GM12878 (cell line): ENCODE results near the gene WNT11. TPM values are rescaled to one million over a fixed set of nuclear protein-coding genes. Genes with fewer than 3 reads are reported as not detected.

ENCODE experiments used
- ATAC-seq: fragments of 200-7000 bp; cut with Tn5 transposase; 3 replicates; pipeline ENCODE4 v1.9.1; 2020; ENCODE audit warnings: mild to moderate bottlenecking, moderate library complexity
- BruUV-seq: library from RNA; stranded (reverse); fragments of 400-500 nt; replicated peaks from 2 replicates; lab custom pipeline; 2021; lab: Mats Ljungman, UMichigan
- CTCF ChIA-PET: fragments of 300-600 bp; sonication (Branson Sonifier 250); formaldehyde crosslinking; extraction: SDS; loops from one replicate; lab custom pipeline; 2021; ENCODE audit warnings: inconsistent platforms; lab: Yijun Ruan, JAX
- POLR2A ChIA-PET: fragments of 350-600 bp; formaldehyde crosslinking; extraction: SDS; loops from one replicate; lab custom pipeline; 2021; ENCODE audit warnings: inconsistent platforms; lab: Charles Lee
- RAD21 ChIA-PET: fragments of 300-600 bp; sonication (Branson Sonifier 250); formaldehyde crosslinking; loops from one replicate; lab custom pipeline; 2023; ENCODE audit warnings: antibody characterized with exemption; ENCODE audit not compliant: unreplicated experiment; lab: Charles Lee
- SMC1A ChIA-PET: fragments of 300-600 bp; sonication (Branson Sonifier 250); formaldehyde crosslinking; loops from one replicate; lab custom pipeline; 2023; ENCODE audit not compliant: unreplicated experiment, uncharacterized antibody; lab: Charles Lee
- DNase-seq: peaks from one replicate; pipeline ENCODE4 v3.0.0-alpha.2; 2011; ENCODE audit warnings: low read depth, low spot score
- FAIRE-seq: peaks from 3 replicates; lab custom pipeline; 2011; peaks lifted over from hg19 to GRCh38; lab: Jason Lieb, UNC
- H2AFZ ChIP-seq: 2 replicates; pipeline ENCODE4 v1.6.0; 2011; ENCODE audit warnings: low read depth, low read length, control low read depth; ENCODE audit not compliant: control insufficient read depth
- H3K27ac ChIP-seq: 2 replicates; pipeline ENCODE4 v1.5.1; 2011; ENCODE audit warnings: control low read depth; ENCODE audit not compliant: control insufficient read depth, insufficient read depth
- H3K27me3 ChIP-seq, 2 experiments: replicated peaks in 1 of 2; 2 replicates each; pipeline versions ENCODE4 v1.6.0 to v1.6.1; 2011; ENCODE audit warnings: low read length in 1 of 2; ENCODE audit not compliant: control insufficient read depth in 2 of 2, insufficient read depth in 2 of 2
- H3K36me3 ChIP-seq, 2 experiments: 2 replicates each; pipeline ENCODE4 v1.5.1; 2011; ENCODE audit warnings: low read length in 1 of 2; ENCODE audit not compliant: control insufficient read depth in 2 of 2, insufficient read depth in 2 of 2
- H3K4me1 ChIP-seq: 2 replicates; pipeline ENCODE4 v1.6.1; 2011; ENCODE audit warnings: mild to moderate bottlenecking, low read length, moderate library complexity, mixed read lengths; ENCODE audit not compliant: control insufficient read depth, insufficient read depth
- H3K4me2 ChIP-seq: 2 replicates; pipeline ENCODE4 v1.6.0; 2011; ENCODE audit warnings: control low read depth; ENCODE audit not compliant: control insufficient read depth, insufficient read depth
- H3K4me3 ChIP-seq: fragments of 200-600 bp; sonication (generic); 2 replicates; pipeline ENCODE4 v1.5.1; 2016
- H3K79me2 ChIP-seq: 2 replicates; pipeline ENCODE4 v1.6.0; 2011; ENCODE audit warnings: low read length; ENCODE audit not compliant: control insufficient read depth, insufficient read depth
- H3K9ac ChIP-seq: 2 replicates; pipeline ENCODE4 v1.8.0; 2011; ENCODE audit warnings: low read length, control low read depth, mixed read lengths; ENCODE audit not compliant: control insufficient read depth, insufficient read depth
- H3K9me3 ChIP-seq: replicated peaks from 3 replicates; pipeline ENCODE4 v1.5.1; 2011; ENCODE audit warnings: mild to moderate bottlenecking, low read length; ENCODE audit not compliant: control insufficient read depth, insufficient read depth
- H4K20me1 ChIP-seq: 2 replicates; pipeline ENCODE4 v1.6.0; 2011; ENCODE audit not compliant: control insufficient read depth, insufficient read depth
- CHD1 ChIP-seq: IDR thresholded peaks from 2 replicates; pipeline ENCODE4 v1.6.1; 2012; ENCODE audit warnings: low read depth, low read length, improper control_type of control experiment
- CREM ChIP-seq: IDR thresholded peaks from 2 replicates; pipeline ENCODE4 v1.6.1; 2014; ENCODE audit warnings: antibody characterized with exemption, low read depth
- EED ChIP-seq: sonication (generic); IDR thresholded peaks from 2 replicates; pipeline ENCODE4 v1.6.1; 2016; ENCODE audit warnings: antibody characterized with exemption, low read depth
- GATAD2B ChIP-seq: fragments of 450-650 bp; conservative IDR thresholded peaks from 2 replicates; pipeline ENCODE4 v1.6.1; 2017; ENCODE audit warnings: low read depth, mild to moderate bottlenecking, moderate library complexity
- MEF2B ChIP-seq: fragments of 450-650 bp; IDR thresholded peaks from 2 replicates; pipeline ENCODE4 v1.6.1; 2018; ENCODE audit warnings: mild to moderate bottlenecking, moderate library complexity; ENCODE audit not compliant: partially characterized antibody, poor library complexity, severe bottlenecking
- POLR2A ChIP-seq: IDR thresholded peaks from 2 replicates; pipeline ENCODE4 v1.6.1; 2011; ENCODE audit warnings: low read depth, mild to moderate bottlenecking, low read length
- RFX5 ChIP-seq: IDR thresholded peaks from 2 replicates; pipeline ENCODE4 v1.6.1; 2011; ENCODE audit warnings: low read depth, low read length, improper control_type of control experiment
- SMAD1 ChIP-seq: fragments of 450-650 bp; IDR thresholded peaks from 2 replicates; pipeline ENCODE4 v1.6.1; 2018; ENCODE audit warnings: mild to moderate bottlenecking, low read depth; ENCODE audit not compliant: partially characterized antibody
- STAT1 ChIP-seq: fragments of 450-650 bp; conservative IDR thresholded peaks from 2 replicates; pipeline ENCODE4 v1.6.1; 2014; ENCODE audit warnings: antibody characterized with exemption, mild to moderate bottlenecking
- SUZ12 ChIP-seq: fragments of 200-600 bp; sonication (generic); IDR thresholded peaks from one replicate; pipeline ENCODE4 v1.6.1; 2018; ENCODE audit warnings: antibody characterized with exemption, mild to moderate bottlenecking; ENCODE audit not compliant: unreplicated experiment
- TCF12 ChIP-seq: IDR thresholded peaks from 2 replicates; pipeline ENCODE4 v1.6.1; 2011; ENCODE audit warnings: low read depth, mild to moderate bottlenecking, low read length
- ZNF274 ChIP-seq: IDR thresholded peaks from one replicate; pipeline ENCODE4 v1.8.0; 2011; ENCODE audit not compliant: insufficient read length, insufficient read depth
- WGBS: methylation state at CpG from one replicate; pipeline ENCODE4 v1.1.6; 2016; ENCODE audit warnings: low lambda C conversion rate; ENCODE audit not compliant: insufficient replicate concordance, insufficient coverage; ENCODE audit errors: missing lambda C conversion rate; 5-methylcytosine and 5-hydroxymethylcytosine counted together
- in situ Hi-C: fragments of 300-500 bp; cut with MboI; formaldehyde crosslinking; loops from 9 replicates; pipeline ENCODE4 v1.14.3; 2018; ENCODE audit warnings: mixed read lengths
- intact Hi-C: fragments of 100-400 bp; cut with micrococcal nuclease; formaldehyde crosslinking; loops from one replicate; pipeline ENCODE4 v1.14.2; 2022; ENCODE audit not compliant: unreplicated experiment
- polyA plus RNA-seq, 11 experiments: library from polyadenylated mRNA; depleted of rRNA in 4 of 11; unstranded in 6 of 11; stranded (reverse) in 5 of 11; fragments of >200 nt; fragmentation: Nextera tagmentation in 4 of 11; fragmentation: Illumina TruSeq in 1 of 11; extraction: Ambion mirVana in 4 of 11; extraction: Trizol in 1 of 11; gene quantifications; 1 replicate in 1 of 11; 2 replicates in 10 of 11; pipeline versions ENCODE4 v1.2.1 to v1.2.3, GENCODE V29; 2011 to 2016; ENCODE audit warnings: inconsistent platforms in 2 of 11, missing spikeins in 2 of 11, low read depth in 1 of 11
- total RNA-seq, 4 experiments: library from RNA; depleted of rRNA in 3 of 4; stranded (reverse); fragments of >200 nt in 3 of 4; fragmentation: Illumina TruSeq in 1 of 4; extraction: Trizol in 1 of 4; gene quantifications; 2 replicates each; pipeline versions ENCODE4 v1.2.1 to v1.2.3, GENCODE V29; 2013 to 2021

WNT11 gene
- total and polyA plus RNA-seq, 10 of the 15 experiments (the other 5 are each of a cell fraction or from before 2014, with no cell fraction given): 0.05 to 0.19 TPM; not detected in 8

DNA sequence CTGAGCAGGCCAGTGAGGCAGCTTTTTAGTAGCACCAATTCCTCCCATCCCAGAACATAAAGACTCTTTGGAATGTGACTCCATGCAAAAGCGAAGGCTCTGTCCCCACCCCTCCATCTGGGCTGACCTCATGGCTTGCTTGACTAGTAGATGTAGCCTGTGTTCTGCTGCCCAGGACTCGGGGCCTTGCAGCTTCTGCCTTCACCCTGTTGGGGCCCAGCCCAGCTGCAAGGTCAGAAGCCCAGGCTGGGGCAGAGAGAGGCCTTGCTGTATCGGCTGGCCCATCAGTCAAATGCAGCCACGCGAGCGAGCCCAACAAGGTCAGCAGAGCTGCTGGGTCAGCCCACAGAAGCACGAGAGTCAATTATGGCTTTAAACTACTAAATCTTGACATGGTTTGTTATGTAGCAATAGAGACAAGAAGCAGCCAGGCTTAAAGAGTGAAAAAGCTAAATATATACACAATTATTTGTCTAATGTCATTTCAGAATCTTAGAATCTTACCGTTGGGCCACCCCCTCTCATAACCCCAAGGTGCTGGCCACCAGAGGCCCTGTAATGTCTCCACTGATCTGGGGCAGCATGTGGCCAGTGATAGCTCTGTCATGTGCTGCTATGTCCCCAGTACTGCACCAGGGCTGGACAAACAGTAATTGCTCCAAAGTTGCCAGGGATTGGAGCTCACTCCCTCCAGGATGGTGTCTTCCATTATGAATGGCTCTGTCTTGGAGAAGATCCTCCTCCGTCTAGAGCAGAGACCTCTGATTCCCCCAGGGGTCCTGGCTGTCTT lies 10.4 kb upstream of the WNT11 start:
- H4K20me1 ChIP-seq: no peaks in the 10 kb centered on the region
- no peak for TF ChIP-seq GATAD2B
- no peak for TF ChIP-seq STAT1
- TF ChIP-seq SUZ12: no peak
- no peak for TF ChIP-seq CHD1
- TF ChIP-seq MEF2B: no peak
- no peak for TF ChIP-seq CREM
- no peak for TF ChIP-seq POLR2A
- no peak for TF ChIP-seq EED
- no peak for TF ChIP-seq ZNF274
- no peak for TF ChIP-seq RFX5
- TF ChIP-seq TCF12: no peak
- no peak for TF ChIP-seq SMAD1
- BruUV-seq: no TSS peak
- no peak overlapping the region for H2AFZ ChIP-seq
- no peak overlapping the region for H3K4me3 ChIP-seq
- no peak overlapping the region for H3K27ac ChIP-seq
- H3K9ac ChIP-seq: no peak overlapping the region
- DNase-seq (no peak), ATAC-seq (no peak), FAIRE-seq (no peak)
- intact Hi-C loops: no loop called here
- no peak overlapping the region for H3K4me2 ChIP-seq
- ChIA-PET SMC1A (no interaction called here), RAD21 (interaction anchor here (1.0 kb wide), 1 partner anchor 8 kb away, joined by 3 read pairs; no protein-coding TSS in a partner anchor), POLR2A (no interaction called here), CTCF (interaction anchor here (1.3 to 3.7 kb wide), 2 partner anchors 9 to 17 kb away, joined by 3 to 17 read pairs; no protein-coding TSS in a partner anchor)
- no peaks in the 10 kb centered on the region for H3K36me3 ChIP-seq
- in situ Hi-C loops: no loop called here
- H3K9me3 ChIP-seq: no peaks in the 10 kb centered on the region
- H3K4me1 ChIP-seq: peaks cover 5% of the 10 kb centered on the region
- WGBS: 48% methylated on average over 9 of the region's 9 CpGs
- peaks cover 0 to 8% of the 10 kb centered on the region in 2 experiments for H3K27me3 ChIP-seq
- no peaks in the 10 kb centered on the region for H3K79me2 ChIP-seq
